WI38 (cell line): ENCODE data around the gene DYNLRB2.

Experiments
- H3K4me3 ChIP-seq: 2 replicates; pipeline ENCODE4 v1.5.1; 2011; ENCODE audit warnings: low read depth, mild to moderate bottlenecking, control low read depth, low read length
- TF ChIP-seq, protein P1 (sequence below): IDR thresholded peaks from 2 replicates; pipeline ENCODE4 v1.5.1; 2012; ENCODE audit warnings: low read depth, mild to moderate bottlenecking, control low read depth, low read length

Gene DYNLRB2

DNA sequence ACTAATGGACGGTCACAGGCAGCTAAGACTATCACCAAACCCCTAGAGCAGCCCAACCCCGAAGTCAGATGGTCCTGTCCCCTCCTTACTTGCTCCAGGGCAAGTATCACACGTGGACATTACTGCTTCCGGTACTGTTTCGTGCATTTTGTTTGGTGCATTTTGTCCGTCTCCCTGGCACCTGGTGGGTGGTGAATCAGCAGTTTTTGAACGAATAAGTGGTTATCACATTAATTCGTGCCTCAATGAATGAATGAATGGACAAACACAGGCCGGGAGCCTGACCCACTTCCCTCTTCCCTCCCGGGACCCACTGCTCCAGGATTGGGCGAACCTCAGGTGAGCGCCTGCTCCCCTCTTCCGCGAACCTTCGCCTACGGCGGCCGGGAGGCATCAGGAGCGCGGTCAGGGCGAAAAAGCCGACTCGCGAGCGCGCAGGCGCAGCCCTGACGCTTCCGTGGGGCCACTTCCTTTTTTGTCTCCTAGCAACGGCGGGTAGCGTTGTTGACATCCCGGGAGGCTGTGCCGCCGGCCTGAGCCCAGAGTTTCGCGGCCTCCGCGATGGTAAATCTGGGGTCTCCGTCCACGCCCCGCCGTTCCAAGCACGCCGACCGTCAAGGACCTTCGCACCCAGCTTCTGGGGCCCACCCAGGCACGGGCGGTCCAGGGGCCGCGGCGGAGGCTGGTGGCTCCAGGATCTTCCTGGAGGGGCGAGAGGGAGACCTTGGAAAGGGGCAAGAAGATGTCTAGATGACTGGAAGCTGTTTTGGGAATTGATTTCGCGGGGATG lies at the start of gene DYNLRB2:
TSS of gene DYNLRB2 (plus strand) at position 478 of the 790 bp plus-strand sequence. CDS start at position 562, 84 bp downstream.
- H3K4me3 ChIP-seq = peak within 1 kb of the TSS; percentile 62
- TF ChIP-seq, protein P1, sequence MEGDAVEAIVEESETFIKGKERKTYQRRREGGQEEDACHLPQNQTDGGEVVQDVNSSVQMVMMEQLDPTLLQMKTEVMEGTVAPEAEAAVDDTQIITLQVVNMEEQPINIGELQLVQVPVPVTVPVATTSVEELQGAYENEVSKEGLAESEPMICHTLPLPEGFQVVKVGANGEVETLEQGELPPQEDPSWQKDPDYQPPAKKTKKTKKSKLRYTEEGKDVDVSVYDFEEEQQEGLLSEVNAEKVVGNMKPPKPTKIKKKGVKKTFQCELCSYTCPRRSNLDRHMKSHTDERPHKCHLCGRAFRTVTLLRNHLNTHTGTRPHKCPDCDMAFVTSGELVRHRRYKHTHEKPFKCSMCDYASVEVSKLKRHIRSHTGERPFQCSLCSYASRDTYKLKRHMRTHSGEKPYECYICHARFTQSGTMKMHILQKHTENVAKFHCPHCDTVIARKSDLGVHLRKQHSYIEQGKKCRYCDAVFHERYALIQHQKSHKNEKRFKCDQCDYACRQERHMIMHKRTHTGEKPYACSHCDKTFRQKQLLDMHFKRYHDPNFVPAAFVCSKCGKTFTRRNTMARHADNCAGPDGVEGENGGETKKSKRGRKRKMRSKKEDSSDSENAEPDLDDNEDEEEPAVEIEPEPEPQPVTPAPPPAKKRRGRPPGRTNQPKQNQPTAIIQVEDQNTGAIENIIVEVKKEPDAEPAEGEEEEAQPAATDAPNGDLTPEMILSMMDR = no peak

DNA sequence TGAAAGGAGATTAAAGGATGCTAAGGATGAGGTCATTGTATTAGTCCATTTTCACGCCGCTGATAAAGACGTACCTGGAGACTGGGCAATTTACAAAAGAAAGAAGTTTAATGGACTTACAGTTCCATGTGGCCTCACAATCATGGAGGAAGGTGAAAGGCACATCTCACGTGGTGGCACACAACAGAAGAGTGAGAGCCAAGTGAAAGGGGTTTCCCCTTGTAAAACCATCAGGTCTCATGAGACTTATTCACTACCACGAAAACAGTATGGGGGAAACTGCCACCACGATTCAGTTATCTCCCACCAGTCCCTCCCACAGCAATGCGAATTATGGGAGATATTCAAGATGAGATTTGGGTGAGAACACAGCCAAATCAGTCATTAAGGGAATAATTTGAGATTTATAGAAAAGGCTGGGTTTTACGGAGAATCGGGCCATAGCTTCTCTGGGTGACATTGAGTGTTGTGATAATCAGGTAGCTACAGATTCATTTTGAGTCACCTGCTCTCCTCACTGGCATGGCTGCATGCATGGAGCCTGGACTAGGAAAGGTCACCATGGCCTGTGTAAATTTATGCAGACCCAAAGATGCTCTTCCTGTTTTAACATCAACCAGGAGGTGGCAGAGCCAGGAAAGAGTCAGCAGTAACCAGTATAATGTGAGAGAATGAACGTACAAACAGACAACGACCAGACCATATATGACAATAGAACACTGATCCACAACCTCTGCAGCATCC lies 40.5 kb upstream of the DYNLRB2 start:
- no peak overlapping the region for H3K4me3 ChIP-seq

DNA sequence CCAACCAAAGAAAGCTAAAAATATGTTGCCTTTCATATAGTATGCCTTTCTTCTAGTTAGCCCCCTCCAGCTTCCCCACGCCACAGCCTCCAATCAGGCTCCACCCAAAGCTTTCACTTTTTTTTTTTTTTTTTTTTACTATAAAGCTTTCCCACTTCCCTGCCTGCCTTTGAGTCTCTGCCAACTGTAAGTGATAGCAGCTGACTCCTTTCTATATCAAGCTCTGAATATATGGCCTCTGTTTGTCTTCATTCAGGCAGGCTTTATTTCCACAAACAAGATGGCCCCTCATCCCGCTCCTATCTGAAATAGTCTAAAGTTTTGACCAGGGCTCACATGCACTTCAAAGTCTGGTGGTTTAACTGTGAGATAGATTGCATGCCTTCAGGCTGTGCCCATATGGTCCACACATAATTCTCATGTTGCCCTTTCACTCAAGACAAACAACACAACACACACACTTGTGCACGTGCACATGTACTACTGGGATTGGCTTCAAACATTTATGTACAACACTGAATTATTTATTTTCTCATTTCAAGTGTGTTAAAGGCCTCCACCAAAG lies 39.8 kb upstream of the DYNLRB2 start:
- no peak overlapping the region for H3K4me3 ChIP-seq
- TF ChIP-seq, protein P1 = no peak

More for the DNA sequence above, 40.5 kb upstream of the DYNLRB2 start:
- TF ChIP-seq, protein P1 = no peak

DNA sequence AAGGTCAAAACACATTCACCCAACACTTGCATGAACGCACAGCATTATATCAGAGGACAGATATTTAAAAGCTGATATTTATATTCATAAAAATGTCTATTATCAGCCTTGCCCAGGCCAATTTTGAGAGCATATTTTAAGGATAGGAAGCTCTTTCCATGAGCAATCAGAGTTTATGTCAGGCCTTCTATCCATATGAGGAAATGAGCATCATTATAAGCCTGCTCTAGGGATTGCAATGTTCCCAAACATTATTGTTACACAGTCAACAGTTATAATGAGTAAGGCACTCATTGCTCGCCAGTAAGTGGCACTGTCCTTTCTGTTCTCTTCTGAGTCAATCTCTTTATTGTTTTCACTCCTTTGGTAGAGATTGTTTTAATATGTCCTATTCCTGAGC lies 37.7 kb upstream of the DYNLRB2 start:
- no peak overlapping the region for H3K4me3 ChIP-seq
- TF ChIP-seq, protein P1 = no peak

DNA sequence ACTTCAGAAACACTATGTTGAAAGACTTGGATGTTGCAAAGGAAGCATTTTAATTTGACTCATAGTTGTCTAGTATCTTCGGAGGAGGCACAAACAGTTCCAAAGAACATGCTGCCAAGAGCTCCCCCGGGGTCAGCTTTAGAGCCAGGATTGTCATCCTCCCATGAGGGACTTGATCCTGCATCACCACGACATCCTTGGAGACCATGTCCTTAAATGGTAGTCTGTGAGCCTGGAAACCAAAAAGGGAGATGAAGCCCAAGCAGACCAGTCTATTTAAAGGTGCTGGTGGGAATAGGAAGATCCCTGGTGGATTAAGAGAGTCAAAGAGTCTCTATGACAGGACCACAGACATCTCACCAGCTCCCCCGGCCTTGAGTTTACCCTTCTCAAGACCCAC lies 33.3 kb upstream of the DYNLRB2 start:
- H3K4me3 ChIP-seq = no peak overlapping the region
- TF ChIP-seq, protein P1 = no peak

DNA sequence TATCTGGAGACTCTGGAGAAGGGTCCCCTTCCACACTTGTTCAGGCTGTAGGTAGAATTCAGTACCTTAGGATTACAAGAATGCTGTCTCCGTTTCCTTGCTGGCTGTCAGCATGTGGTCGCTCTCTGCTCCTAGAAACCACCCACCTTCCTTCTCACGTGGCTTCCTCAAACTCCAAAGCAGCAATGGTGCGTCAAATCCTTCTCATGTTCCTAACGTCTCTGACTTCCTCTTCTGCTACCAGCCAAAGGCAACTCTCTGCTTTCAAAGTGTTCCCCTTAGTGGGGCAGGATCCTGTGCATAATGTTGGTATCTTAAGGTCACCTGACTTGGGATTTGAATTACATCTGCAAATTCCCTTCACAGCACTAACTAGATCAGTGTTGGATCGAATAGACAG lies 30.9 kb upstream of the DYNLRB2 start:
- TF ChIP-seq, protein P1 = no peak
- no peak overlapping the region for H3K4me3 ChIP-seq
